Transverse colon (tissue), 4 donors: Measurements from ENCODE around the gene TMEM200A.

ENCODE experiments used
- EP300 ChIP-seq: sonication (generic); formaldehyde crosslinking; IDR thresholded peaks from one replicate; pipeline ENCODE4 v1.6.1; 2017; ENCODE audit warnings: antibody characterized with exemption, low read depth
- POLR2AphosphoS5 ChIP-seq, 3 donors: sonication (generic); formaldehyde crosslinking; IDR thresholded peaks; one replicate each; pipeline ENCODE4 v1.6.1; 2016; ENCODE audit warnings: antibody characterized with exemption in 3 of 3
- TF ChIP-seq, protein P1 (sequence below), 5 experiments: fragments of 200-600 bp in 3 of 5; fragments of 450-650 bp in 2 of 5; sonication (generic) in 3 of 5; IDR thresholded peaks; 1 replicate in 2 of 5; 2 replicates in 3 of 5; pipeline ENCODE4 v1.5.1; 2016 to 2017; ENCODE audit warnings: antibody characterized with exemption in 5 of 5, inconsistent platforms in 3 of 5, mild to moderate bottlenecking in 2 of 5, moderate library complexity in 1 of 5

DNA sequence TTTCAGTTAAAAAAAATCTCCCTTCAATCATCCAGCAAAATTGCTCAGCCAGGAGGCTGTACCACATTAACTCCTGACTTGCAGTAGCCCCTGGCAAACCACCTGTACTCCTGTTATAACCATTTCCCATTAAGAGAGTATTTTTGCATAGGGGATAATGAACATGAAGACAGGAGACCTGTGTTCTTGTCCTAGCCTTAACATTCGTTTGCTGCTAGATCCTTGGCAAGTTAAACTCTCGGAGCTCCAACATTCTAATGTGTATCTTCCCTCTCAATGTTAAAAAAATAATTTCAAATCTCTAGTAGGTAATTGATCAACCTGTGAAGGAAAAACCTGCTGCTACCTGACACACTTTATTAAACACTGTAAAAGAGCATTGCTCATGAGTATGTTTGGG lies 8.4 kb upstream of the TMEM200A start:
- no peak for TF ChIP-seq EP300
- TF ChIP-seq, protein P1, sequence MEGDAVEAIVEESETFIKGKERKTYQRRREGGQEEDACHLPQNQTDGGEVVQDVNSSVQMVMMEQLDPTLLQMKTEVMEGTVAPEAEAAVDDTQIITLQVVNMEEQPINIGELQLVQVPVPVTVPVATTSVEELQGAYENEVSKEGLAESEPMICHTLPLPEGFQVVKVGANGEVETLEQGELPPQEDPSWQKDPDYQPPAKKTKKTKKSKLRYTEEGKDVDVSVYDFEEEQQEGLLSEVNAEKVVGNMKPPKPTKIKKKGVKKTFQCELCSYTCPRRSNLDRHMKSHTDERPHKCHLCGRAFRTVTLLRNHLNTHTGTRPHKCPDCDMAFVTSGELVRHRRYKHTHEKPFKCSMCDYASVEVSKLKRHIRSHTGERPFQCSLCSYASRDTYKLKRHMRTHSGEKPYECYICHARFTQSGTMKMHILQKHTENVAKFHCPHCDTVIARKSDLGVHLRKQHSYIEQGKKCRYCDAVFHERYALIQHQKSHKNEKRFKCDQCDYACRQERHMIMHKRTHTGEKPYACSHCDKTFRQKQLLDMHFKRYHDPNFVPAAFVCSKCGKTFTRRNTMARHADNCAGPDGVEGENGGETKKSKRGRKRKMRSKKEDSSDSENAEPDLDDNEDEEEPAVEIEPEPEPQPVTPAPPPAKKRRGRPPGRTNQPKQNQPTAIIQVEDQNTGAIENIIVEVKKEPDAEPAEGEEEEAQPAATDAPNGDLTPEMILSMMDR (IDR thresholded peaks at IDR 0.05): no peak
- TF ChIP-seq POLR2AphosphoS5 (IDR thresholded peaks at IDR 0.05): no peak
